Neutrophil (primary cell): ENCODE results near the gene ACKR2.

Experiments
- H3K27ac ChIP-seq: fragments of 200-600 bp; sonication (generic); 2 replicates; pipeline ENCODE4 v1.5.1; 2016; ENCODE audit warnings: mild to moderate bottlenecking, moderate library complexity
- H3K27me3 ChIP-seq: fragments of 200-600 bp; sonication (generic); 2 replicates; pipeline ENCODE4 v1.6.0; 2016; ENCODE audit warnings: mild to moderate bottlenecking
- H3K36me3 ChIP-seq: fragments of 200-600 bp; sonication (generic); 2 replicates; pipeline ENCODE4 v1.5.1; 2017
- H3K4me1 ChIP-seq, 2 experiments: fragments of 200-600 bp in 1 of 2; sonication (generic) in 1 of 2; 1 replicate in 1 of 2; 2 replicates in 1 of 2; pipeline versions ENCODE4 v1.5.1 to v1.6.1; 2013 to 2016; ENCODE audit warnings: low read depth in 1 of 2, low read length in 1 of 2, mild to moderate bottlenecking in 1 of 2, moderate library complexity in 1 of 2; ENCODE audit not compliant: control insufficient read depth in 1 of 2, insufficient read depth in 1 of 2
- H3K4me3 ChIP-seq, 2 experiments: fragments of 200-600 bp in 1 of 2; sonication (generic) in 1 of 2; 1 replicate in 1 of 2; 2 replicates in 1 of 2; pipeline ENCODE4 v1.5.1; 2013 to 2016; ENCODE audit warnings: low read depth in 1 of 2, low read length in 1 of 2, mild to moderate bottlenecking in 1 of 2, moderate library complexity in 1 of 2
- H3K9me3 ChIP-seq: fragments of 200-600 bp; sonication (generic); 2 replicates; pipeline ENCODE4 v1.5.1; 2016
- TF ChIP-seq, protein P1 (sequence below): fragments of 200-600 bp; sonication (generic); IDR thresholded peaks from 2 replicates; pipeline ENCODE4 v1.5.1; 2016; ENCODE audit warnings: antibody characterized with exemption

ACKR2 gene

DNA sequence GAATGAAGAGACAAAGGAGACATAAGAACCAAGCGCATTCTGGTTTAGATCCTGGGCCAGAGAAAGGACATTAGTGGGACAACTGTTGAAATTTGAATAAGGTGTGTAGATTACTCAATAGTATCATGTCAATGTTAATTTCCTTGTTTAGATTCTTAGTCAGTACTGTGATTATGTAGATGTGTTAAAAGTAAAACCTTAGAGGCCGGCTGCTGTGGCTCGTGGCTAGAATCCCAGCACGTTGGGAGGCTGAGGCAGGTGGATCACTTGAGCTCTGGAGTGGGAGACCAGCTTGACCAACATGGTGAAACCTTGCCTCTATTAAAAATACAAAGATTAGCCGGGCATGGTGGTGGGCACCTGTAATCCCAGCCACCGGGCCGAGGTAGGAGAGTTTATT, 39.8 kb downstream of the ACKR2 start:
- Histone ChIP-seq H3K36me3 (no peaks in the 10 kb centered on the region), H3K4me3 (no peak overlapping the region), H3K4me1 (peaks cover 6 to 11% of the 10 kb centered on the region in 2 experiments), H3K27ac (no peak overlapping the region), H3K27me3 (no peaks in the 10 kb centered on the region), H3K9me3 (no peaks in the 10 kb centered on the region)
- TF ChIP-seq, protein P1, sequence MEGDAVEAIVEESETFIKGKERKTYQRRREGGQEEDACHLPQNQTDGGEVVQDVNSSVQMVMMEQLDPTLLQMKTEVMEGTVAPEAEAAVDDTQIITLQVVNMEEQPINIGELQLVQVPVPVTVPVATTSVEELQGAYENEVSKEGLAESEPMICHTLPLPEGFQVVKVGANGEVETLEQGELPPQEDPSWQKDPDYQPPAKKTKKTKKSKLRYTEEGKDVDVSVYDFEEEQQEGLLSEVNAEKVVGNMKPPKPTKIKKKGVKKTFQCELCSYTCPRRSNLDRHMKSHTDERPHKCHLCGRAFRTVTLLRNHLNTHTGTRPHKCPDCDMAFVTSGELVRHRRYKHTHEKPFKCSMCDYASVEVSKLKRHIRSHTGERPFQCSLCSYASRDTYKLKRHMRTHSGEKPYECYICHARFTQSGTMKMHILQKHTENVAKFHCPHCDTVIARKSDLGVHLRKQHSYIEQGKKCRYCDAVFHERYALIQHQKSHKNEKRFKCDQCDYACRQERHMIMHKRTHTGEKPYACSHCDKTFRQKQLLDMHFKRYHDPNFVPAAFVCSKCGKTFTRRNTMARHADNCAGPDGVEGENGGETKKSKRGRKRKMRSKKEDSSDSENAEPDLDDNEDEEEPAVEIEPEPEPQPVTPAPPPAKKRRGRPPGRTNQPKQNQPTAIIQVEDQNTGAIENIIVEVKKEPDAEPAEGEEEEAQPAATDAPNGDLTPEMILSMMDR: no peak

GRCh38 chr3:42850263-42850662, 41.0 kb downstream of the ACKR2 start:
- Histone ChIP-seq H3K27ac (no peak overlapping the region), H3K36me3 (no peaks in the 10 kb centered on the region), H3K4me3 (no peak overlapping the region), H3K9me3 (no peaks in the 10 kb centered on the region), H3K27me3 (no peaks in the 10 kb centered on the region), H3K4me1 (peaks cover 6 to 11% of the 10 kb centered on the region in 2 experiments)
- TF ChIP-seq, protein P1: no peak

- Histone ChIP-seq H3K9me3 (no peaks in the 10 kb centered on the region), H3K36me3 (no peaks in the 10 kb centered on the region), H3K27me3 (no peaks in the 10 kb centered on the region), H3K27ac (no peak overlapping the region), H3K4me1 (peaks cover 6 to 11% of the 10 kb centered on the region in 2 experiments), H3K4me3 (no peak overlapping the region)
- TF ChIP-seq, protein P1: no peak
Observed at GRCh38 chr3:42851228-42851834, 42.1 kb downstream of the ACKR2 start.

DNA sequence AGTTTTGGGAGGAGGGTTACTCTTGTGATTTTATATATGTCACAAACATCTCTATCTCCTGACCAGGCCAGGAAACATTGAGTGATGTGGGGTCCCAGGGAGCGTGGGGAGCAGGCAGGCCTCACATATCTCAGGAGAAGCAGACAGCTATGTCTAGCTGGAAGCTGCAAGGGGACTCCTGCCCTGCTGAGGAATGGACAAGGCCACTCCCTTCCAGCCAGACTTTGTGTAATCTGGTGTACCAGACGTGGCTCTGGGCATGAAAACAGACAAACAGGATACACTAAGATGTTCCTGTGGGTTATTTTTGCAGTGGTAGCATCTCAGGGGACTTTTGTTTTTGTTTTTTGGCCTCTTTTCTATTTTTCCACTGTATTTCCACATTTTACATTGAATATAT, 43.2 kb downstream of the ACKR2 start:
- Histone ChIP-seq H3K27me3 (no peaks in the 10 kb centered on the region), H3K4me1 (peaks cover under 1 to 2% of the 10 kb centered on the region in 2 experiments), H3K9me3 (no peaks in the 10 kb centered on the region), H3K27ac (no peak overlapping the region), H3K36me3 (no peaks in the 10 kb centered on the region), H3K4me3 (no peak overlapping the region)
- TF ChIP-seq, protein P1: no peak

- peaks cover 4% of the 10 kb centered on the region for H3K27me3 ChIP-seq
- no peaks in the 10 kb centered on the region for H3K4me1 ChIP-seq
- no peaks in the 10 kb centered on the region for H3K36me3 ChIP-seq
- no peaks in the 10 kb centered on the region for H3K9me3 ChIP-seq
- TF ChIP-seq, protein P1: no peak
- H3K4me3 ChIP-seq: no peak overlapping the region
- H3K27ac ChIP-seq: no peak overlapping the region
Observed at GRCh38 chr3:42853056-42853455, 43.8 kb downstream of the ACKR2 start.
